HG02798 (cell line): ENCODE data around the gene CCL2.

Experiments used
- ATAC-seq: cut with Tn5 transposase; IDR thresholded peaks from one replicate; pipeline ENCODE4 v1.9.1; 2021; ENCODE audit warnings: mild to moderate bottlenecking; ENCODE audit not compliant: unreplicated experiment, poor library complexity

Gene CCL2

DNA sequence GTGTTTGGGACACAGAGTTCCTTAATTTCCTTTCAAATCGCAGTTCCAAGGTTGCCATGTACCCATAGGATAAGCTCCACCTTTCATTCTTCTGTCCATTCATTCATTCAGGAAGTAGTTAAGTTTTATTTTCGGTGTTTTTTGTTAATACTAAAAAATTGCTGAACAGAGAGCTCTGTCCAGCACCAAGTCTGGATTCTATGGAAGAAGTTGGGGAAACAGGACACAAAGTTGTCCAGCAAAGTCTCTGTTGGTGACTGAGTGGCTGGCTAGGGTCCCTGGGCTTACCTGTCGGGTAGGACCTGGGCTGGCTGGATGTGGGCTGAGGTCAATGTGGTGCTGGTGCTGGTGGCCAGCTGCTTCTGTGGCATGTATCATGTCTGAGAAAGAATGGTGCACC lies 17.6 kb upstream of the CCL2 start:
- ATAC-seq, result no peak

DNA sequence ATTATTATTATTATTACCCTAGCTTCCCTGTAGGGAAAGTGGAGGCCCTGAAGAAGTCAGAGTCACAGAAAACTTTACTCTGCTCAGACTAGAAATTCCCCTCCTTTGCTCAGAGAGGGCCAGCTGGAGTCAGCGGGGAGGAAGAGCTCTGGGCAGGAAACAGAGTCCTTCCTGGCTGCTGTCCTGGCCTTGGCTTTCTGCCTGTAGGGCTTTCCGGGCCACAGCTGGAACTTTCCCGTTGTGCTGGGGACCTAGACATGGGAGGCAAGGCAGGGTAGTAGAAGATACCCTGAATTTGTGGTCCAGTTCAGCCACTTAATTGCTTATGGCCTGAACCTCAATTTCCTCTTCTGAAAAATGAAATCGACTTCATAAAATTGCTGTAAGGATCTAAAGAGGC lies 14.0 kb upstream of the CCL2 start:
- ATAC-seq, result no peak

DNA sequence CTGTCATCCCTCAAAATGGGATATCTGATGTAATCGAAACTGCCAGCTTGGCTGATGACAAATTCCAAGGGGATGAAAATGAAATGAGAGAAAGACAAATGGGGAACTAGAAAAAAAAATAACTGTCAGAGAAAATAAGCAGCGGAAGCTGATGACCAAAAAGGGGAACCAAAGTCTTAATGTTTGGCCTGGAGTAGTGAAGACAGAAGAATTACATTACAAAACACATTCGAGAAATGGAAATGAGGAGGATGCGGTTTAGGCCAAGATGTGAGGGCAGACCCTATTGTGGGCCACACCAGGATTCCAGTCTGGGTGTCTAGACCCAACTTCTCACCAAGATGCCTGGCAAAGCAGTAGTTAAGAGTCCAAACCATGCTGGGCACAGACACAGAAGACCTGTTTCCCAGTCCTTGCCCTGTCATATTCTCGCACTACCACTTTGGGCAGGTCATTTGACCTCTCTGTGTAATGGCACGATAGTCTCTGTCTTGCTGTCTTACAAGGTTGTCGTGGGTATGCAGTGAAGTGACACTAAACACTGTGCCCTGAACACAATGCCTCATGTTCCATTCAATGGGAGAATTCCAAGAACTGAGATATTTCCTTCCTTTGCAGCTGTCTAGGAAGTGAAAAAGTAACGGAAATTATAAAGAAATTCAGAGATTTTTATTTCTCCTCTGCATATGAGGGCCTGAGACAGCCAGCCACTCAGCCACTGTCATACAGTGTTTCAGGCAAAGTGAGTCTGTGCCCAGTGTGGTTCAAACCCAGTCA lies 12.3 kb upstream of the CCL2 start:
- ATAC-seq, result no peak

DNA sequence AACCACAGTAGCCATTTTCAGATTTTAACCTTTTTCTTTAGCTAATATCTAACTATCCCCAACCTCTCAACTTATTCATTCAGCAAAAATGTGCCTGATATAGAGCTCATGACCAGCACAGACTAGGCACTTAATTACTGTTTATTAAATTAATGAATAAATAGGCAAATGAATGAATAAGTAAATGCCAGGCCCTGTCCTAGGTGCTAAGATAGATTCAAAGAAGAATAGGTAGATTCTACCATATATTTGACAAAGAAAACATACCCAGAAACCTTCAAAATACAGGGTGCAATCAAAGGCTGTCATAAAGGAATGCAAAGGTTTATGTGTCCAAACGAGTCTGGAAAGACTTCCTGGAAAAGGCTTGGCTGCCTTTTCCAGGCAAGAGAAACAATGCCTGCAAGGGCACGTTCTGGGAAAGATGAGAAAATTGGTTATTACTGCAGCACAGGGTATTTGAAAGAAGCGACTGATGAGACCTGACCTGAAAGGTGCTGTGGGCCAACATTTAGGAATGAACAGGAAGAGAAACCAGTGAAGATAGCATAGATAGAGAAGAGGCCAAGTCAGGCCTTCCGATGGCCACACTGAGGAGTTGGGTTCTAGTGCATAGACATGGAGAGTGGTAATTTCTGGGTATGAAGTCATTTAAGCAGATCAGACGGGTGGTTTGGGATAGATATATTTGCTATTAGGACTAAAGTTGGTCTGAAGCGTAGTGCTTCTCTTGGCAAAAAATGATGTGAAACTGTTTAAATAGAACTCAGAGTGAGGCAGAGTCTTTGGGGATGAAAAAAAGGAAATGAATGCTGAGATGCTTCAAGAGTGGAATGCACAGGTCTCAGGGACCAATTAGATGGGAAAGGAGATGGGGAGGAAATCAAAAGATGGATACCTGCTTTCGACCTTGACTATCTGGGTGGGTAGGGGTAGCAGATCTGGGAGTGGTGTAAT lies 11.4 kb upstream of the CCL2 start:
- no peak for ATAC-seq

DNA sequence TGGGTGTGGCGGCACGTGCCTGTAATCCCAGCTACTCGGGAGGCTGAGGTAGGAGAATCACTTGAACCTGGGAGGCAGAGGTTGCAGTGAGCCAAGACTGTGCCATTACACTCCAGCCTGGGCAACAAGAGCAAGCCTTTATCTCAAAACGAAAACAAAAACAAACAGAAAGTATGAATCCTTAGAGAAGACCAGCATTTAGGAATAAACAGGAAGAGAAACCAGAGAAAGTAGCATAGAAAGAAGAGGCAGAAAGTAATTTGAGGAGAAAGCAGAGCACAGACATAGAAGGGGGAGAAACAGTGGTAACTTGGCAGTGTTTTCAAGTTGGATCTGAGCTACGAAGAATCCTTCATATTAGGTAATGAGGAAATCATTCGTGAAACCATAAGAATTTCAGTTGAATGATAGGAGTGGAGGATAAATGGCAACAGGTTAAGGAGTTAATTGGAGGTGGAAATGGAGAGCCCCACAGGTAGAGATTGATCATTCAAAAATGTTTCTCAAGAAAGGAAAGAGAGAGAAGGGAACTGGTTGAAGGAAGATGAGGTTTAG lies 9.7 kb upstream of the CCL2 start:
- no peak for ATAC-seq

DNA sequence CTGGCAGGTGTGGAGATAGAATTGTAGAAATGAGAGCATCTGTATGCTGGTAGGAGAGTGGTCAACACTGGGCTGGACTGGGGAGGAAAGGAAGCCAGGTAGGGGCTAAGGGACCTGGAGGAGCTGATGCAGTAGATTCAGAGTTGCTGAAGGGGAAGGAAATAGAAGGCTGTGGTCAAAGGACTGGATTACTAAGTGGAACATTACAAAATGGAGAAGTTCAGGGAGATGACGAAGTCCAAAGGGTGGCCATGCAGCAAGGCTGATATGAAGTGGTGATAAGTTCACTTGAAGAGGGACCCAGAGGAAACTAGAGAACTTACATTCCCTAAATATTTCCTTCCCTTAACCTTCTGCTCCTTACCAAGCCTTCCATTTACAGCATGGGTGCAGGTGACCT lies 8.6 kb upstream of the CCL2 start:
- no peak for ATAC-seq

DNA sequence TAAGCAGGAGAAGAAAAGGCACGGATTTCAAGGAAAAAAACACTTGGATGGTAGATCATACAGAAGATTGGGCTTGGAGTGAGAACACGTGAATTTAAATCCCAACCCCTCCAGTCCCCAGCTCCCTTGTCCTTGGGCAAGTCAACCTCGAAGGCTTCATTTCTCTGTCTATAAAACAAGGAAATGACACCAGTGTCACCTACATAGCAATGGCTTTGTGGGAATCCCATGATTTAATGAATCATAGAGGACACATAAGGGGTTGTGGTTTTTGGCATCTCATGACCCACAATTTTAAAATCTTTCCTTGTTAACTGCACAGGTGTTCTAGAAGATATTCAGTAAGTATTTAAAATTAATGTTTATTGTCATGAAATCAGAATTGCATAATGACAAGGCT lies 8.2 kb upstream of the CCL2 start:
- no peak for ATAC-seq

DNA sequence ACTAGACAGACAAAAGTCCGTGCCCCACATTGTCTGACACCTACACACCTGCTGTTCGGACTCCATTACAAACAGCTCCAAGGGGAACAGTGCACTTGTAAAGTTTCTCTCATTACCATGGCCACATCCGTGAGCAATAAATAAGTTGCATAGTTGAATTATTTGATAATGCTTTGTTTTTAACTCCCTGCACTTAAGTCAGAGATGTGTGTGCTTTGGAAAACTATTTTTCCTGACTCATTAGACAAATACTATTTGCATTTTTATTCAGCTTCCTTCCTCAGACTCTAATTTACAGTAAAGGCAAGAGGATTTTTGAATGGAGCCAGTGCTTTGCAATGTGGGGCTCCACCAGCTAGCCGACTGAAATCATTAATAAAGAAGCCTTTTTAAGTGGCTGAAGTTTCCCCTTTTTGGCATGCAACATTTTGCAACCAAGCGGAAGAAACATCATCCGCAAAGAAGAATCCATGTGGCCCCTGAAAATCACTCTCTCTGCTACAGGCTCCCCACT lies 6.5 kb upstream of the CCL2 start:
- ATAC-seq, result no peak

DNA sequence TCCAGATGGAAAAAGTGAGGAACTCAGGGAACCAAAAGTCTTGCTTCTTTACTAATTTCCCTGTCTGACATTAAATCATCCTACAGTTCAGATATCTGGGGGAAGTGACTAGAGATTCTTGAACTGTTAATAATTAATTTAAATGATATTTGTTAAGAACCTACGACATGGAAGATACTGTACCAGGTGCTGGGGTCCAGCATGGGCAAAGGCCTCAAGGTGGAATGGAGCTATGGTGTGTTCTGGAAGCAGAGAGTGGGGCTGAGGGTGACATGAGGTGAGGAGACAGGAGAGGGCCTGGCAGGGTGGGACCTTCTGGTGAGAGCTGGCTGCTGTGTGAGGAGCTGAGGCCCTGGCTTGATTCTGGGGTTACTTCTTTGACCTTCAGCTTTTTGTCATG lies 6.0 kb upstream of the CCL2 start:
- ATAC-seq, result no peak

DNA sequence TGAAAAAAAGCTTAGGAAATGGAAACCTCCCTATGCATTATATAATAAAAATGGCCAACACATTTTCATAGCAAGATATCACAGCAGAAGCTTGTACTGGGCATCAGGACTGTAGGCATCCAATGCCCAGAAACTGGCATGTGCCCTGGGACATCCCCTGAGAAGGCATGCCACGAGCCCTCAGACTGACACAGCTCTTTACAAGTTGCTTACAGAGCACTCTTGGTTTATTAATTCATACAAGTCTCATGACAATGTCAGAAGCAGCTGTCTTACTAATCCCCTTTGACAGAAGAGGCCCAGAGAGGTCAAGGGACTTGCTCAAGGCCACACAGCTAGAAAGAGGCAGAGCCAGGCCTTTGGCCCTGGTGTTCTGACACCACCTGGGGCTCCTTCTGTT lies 5.6 kb upstream of the CCL2 start:
- no peak for ATAC-seq

DNA sequence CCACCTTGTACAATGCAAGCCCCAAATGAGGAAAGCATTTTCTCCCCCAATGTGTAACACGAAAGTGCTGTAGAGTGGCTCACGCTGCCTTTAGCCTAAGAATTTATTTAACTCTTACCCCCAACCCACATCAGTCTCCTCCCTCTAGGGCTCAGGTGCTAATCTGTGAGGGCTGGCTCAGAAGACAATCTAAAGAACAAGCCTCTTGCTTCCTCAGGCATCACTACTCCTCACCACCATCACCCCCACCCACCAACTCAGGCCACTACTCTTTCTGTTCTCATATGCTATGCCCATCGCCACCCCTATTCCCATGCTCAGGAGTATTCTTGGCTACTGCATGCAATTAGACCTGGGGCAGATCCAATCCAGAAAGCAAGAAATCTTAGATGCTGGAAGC lies 3.9 kb upstream of the CCL2 start:
- ATAC-seq, result no peak

DNA sequence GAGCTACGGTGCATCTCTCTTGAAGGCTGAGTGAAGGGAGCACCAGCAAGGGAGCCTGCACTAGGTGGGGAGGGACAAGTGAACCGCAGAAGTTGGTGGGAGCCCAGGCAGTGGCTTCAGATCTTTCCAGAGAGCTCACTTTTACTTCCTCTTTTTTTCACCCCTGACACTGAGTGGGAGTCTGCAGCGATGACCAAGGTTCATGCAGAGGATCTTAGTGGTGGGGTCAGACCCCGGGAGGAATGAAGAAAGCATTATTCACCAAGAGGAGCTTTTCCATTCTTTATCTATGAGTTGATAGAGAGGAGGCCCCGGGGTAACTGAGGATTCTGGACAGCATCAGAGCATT lies 3.0 kb upstream of the CCL2 start:
- ATAC-seq, result no peak

DNA sequence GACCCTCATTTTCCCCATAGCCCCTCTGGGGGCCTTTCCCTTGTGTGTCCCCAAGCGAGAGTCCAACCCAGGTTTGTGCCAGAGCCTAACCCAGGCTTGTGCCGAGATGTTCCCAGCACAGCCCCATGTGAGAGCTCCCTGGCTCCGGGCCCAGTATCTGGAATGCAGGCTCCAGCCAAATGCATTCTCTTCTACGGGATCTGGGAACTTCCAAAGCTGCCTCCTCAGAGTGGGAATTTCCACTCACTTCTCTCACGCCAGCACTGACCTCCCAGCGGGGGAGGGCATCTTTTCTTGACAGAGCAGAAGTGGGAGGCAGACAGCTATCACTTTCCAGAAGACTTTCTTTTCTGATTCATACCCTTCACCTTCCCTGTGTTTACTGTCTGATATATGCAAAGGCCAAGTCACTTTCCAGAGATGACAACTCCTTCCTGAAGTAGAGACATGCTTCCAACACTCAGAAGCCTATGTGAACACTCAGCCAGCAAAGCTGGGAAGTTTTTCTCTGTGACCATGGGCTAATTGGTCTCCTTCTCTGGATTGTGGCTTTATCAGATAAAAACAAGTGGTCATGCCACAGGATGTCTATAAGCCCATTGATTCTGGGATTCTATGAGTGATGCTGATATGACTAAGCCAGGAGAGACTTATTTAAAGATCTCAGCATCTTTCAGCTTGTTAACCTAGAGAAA lies 2.5 kb upstream of the CCL2 start:
- ATAC-seq, result no peak

DNA sequence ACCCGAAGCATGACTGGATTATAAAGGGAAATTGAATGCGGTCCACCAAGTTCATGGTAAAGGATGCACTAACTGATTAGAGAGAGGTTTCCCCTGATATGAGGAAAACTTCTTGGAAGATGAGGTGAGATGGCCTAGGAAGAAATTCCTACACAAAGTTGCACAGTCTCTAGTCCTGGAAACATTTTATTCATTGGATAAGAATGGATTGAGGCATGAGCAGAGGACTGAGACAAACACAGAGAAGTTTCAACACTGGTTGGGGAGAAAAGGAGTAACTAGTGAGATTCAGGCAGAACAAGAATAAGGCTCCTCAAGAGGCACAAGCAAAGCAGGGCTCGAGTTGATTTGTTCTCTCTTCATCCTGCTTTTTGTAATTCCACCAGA lies 2.0 kb upstream of the CCL2 start:
- ATAC-seq, result no peak

DNA sequence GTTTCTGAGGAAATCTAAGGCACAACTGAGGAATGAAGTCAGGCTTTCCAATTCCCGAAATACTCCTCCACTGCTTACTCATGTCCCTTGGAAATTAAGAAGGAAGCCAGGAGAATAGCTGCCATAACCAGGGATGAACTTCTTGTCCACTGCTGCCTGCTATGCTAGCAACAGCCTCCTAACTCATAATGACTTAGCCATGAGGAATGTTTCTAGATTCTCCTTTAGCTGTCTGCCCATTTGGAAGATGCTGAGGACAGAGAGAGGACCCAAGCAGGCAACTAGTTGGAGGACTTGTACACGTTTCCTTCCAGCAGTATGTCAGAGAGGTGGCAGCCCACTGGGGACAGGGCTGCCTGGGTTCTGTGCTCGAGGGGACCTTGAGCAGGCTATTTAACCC lies 939 bp upstream of the CCL2 start:
- no peak for ATAC-seq

DNA sequence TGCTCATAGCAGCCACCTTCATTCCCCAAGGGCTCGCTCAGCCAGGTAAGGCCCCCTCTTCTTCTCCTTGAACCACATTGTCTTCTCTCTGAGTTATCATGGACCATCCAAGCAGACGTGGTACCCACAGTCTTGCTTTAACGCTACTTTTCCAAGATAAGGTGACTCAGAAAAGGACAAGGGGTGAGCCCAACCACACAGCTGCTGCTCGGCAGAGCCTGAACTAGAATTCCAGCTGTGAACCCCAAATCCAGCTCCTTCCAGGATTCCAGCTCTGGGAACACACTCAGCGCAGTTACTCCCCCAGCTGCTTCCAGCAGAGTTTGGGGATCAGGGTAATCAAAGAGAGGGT lies 272 bp downstream of the CCL2 start:
- no peak for ATAC-seq

DNA sequence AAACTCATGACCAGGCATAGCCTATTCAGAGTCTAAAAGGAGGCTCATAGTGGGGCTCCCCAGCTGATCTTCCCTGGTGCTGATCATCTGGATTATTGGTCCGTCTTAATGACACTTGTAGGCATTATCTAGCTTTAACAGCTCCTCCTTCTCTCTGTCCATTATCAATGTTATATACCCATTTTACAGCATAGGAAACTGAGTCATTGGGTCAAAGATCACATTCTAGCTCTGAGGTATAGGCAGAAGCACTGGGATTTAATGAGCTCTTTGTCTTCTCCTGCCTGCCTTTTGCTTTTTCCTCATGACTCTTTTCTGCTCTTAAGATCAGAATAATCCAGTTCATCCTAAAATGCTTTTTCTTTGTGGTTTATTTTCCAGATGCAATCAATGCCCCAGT lies 756 bp downstream of the CCL2 start:
- no peak for ATAC-seq

DNA sequence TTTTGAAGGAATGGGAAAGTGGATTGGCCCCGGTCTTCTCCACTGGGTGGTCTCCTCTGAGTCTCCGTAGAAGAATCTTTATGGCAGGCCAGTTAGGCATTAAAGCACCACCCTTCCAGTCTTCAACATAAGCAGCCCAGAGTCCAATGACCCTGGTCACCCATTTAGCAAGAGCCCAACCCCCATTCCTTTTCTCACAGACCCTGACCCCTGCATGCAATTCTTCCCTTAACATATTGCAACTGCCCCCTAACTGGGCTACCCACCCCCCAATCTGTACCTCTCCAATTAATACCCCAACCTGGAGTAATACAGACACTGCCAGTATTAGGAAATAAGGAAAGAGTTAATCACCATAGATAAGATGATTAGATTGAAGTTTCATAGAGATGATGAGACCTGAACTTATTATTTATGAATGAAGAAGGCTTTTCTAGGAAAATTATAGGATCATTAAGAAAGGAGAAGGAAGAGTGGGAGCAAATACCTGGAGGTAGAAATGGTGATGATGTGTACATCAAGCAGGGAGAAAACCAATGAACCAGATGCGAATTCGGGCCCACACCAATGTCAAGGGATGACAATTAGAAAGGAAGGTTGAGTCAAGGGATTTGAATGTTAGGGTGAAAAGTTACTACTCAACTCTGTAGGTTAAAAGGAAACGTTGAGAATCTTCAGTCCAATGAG lies 2.4 kb downstream of the CCL2 start:
- ATAC-seq, result no peak

DNA sequence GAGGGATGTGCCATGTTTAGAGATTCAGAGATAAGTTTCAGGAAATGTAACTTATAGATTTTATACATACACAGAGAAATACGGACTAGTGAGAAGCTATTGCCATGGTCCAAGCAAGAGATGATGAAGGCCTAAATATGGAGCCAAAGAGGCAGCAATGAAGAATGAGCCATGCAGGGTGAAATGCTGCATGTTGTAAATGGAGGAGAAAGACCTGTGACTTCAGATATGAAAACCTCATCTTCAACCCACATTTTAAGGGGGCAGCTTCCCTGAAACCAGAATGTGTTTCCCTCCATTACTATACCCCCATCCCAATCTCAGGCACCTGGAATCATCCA lies 2.9 kb downstream of the CCL2 start:
- no peak for ATAC-seq

DNA sequence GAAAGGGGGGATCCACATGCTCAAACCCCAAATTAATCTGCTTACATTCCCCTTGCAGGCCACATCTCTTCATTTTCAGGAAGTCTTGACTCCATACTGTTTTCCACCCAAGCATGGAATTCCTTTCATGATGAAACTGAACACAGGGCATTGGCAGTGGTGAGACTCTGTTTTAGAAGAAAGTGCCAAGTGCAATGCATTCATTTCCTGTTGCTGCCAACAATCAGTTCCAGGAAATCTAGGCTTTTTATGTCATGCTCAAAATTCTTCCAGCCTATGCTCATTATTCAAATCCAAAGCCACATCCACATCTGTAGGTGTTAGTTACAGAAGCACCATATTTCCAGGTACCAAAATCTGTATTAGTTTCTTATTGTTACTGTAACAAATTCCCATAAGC lies 4.1 kb downstream of the CCL2 start:
- no peak for ATAC-seq
